Skeletal muscle tissue (tissue), 4 donors: Measurements from ENCODE around the gene GNG7. TPM values are rescaled to one million over a fixed set of nuclear protein-coding genes. Genes with fewer than 3 reads are reported as not detected.

Experiments used
- H3K27ac ChIP-seq: one replicate; pipeline ENCODE4 v1.7.0; 2013; ENCODE audit warnings: mild to moderate bottlenecking, low read depth, low read length, inconsistent platforms
- H3K27me3 ChIP-seq, 3 donors: one replicate each; pipeline ENCODE4 v1.7.0; 2013; ENCODE audit warnings: low read length in 3 of 3; ENCODE audit not compliant: control insufficient read depth in 3 of 3, insufficient read depth in 3 of 3
- H3K36me3 ChIP-seq, 3 donors: one replicate each; pipeline ENCODE4 v1.7.0; 2013; ENCODE audit warnings: low read length in 3 of 3; ENCODE audit not compliant: control insufficient read depth in 3 of 3, insufficient read depth in 3 of 3
- H3K4me1 ChIP-seq, 3 donors: one replicate each; pipeline ENCODE4 v1.7.0; 2013; ENCODE audit warnings: low read length in 3 of 3, mild to moderate bottlenecking in 3 of 3; ENCODE audit not compliant: control insufficient read depth in 3 of 3, insufficient read depth in 3 of 3
- H3K4me3 ChIP-seq, 3 donors: one replicate each; pipeline ENCODE4 v1.7.0; 2013; ENCODE audit warnings: low read length in 3 of 3
- H3K9ac ChIP-seq, 3 donors: one replicate each; pipeline ENCODE4 v1.7.0; 2013; ENCODE audit warnings: low read length in 3 of 3, mild to moderate bottlenecking in 3 of 3, moderate library complexity in 2 of 3, low read depth in 1 of 3
- H3K9me3 ChIP-seq, 3 donors: one replicate each; pipeline ENCODE4 v1.7.0; 2013; ENCODE audit warnings: low read length in 3 of 3; ENCODE audit not compliant: control insufficient read depth in 3 of 3
- total RNA-seq: library from RNA; depleted of rRNA; stranded (reverse); fragments of >200 nt; gene quantifications from one replicate; pipeline ENCODE4 v1.2.3, GENCODE V29; 2014
- donor health status: Osteomylitis.

Gene GNG7
- 1.6 TPM for total RNA-seq

DNA sequence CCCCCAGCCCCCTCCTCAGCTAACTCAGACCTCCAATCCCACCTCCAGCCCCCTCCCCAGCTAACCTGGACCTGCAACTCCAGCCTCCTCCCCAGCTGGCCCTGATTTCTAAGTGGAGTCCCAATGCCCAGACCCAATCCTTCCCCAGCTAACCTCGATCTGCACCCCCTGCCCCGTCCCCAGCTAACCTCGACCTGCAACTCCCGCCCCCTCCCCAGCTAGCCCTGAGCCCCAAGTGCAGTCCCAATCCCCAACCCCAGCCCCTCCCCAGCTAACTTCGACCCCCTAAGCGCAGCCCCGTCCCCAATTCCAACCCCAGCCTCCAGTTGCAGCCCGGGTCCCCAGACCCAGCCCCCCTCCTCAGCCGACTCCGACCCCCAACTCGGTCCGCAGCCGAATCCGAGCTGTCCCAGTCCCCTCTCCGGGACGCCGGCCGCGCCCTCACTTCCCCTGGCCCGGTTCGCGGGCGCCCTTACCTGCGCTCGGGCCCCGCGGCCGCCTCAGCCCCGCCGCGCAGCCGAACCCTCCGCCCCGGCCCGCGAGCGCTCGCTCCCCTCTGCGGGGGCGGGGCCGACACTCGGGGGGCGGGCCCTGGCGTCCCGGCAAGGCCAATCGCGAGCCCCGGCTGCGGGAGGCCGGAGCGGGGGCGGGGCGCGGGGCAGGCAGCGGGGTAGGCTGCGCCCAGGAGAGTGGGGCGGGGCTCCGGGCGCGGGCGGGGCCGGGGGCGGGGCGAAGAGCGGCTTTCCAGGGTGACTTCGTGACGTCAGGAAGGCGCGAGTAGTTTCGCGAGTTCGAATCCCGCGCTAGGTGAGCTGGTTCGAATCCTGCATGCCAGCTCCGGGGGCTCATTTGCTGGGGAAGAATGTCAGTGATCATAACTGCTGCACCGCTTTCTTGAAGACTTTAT, at the start of gene GNG7:
Gene GNG7 (minus strand): TSS at position 525 of the 907 bp plus-strand sequence. CDS start 182,006 bp downstream, outside the sequence.
- no peaks in the 10 kb centered on the region for H3K9me3 ChIP-seq
- peaks cover 0 to 6% (median 3%) of the 10 kb centered on the region in 3 donors for H3K4me1 ChIP-seq
- H3K27me3 ChIP-seq: peaks cover 0 to 16% (median 3%) of the 10 kb centered on the region in 3 donors
- H3K9ac ChIP-seq: peak within 1 kb of the TSS in 2 of 3 donors; percentile 65 to 81
- no peak within 1 kb of the TSS for H3K27ac ChIP-seq
- H3K36me3 ChIP-seq: no peaks in the 10 kb centered on the region
- H3K4me3 ChIP-seq: peak within 1 kb of the TSS; percentile 59 to 68 (median 67)

DNA sequence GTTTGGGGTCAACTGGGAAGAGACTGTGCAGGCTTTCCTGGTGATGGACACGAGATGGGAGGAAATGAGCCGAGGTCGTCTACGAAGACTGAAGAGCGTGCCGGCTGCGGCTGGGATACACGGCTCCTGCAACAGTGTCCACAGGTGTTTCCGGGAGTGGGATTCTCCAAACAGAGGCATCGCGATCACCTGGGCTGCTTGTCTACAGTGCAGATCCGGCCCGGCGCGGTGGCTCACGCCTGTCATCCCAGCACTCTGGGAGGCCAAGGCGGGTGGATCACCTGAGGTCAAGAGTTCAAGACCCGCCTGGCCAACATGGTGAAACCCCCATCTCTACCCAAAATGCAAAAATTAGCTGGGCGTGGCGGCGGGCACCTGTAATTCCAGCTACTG, 48.9 kb upstream of the GNG7 start:
- H3K27ac ChIP-seq: no peak overlapping the region
- no peaks in the 10 kb centered on the region for H3K27me3 ChIP-seq
- no peak overlapping the region for H3K4me3 ChIP-seq
- H3K9ac ChIP-seq: no peak overlapping the region
- no peaks in the 10 kb centered on the region for H3K9me3 ChIP-seq
- peaks cover 0 to 3% (median 0%) of the 10 kb centered on the region in 3 donors for H3K4me1 ChIP-seq
- peaks cover 15 to 27% (median 16%) of the 10 kb centered on the region in 3 donors for H3K36me3 ChIP-seq

DNA sequence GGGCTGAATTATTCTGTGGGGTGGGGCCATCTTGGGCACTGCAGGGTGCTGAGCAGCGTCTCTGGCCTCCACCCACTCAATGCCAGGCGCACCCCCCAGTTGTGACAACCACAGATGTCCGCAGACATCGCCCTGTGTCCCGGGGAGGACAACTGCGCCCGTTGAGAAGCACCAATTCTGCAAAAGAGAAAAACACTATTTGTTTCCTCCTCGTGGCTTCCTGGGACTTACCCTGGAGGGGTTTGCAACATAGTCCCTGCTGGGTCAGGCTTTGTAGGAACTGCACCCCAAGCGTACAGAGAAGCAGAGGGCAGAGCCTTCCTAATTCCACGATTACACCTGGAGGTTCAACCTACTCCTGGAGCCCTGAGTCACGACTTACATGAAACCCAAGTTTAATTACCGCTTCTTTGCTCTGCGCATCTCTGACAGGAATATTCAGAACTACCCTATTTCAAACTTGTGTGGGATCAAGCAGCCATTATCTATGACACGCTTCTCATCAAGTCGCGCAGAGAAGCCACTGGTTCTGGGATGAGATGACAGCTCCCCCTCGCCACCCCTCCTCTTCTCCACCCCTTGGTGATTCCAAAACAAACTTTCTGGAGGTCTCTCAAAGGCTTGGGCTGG, 48.4 kb upstream of the GNG7 start:
- Histone ChIP-seq H3K27ac (no peak overlapping the region), H3K36me3 (peaks cover 15 to 27% (median 16%) of the 10 kb centered on the region in 3 donors), H3K9me3 (no peaks in the 10 kb centered on the region), H3K27me3 (peaks cover 0 to 2% (median 0%) of the 10 kb centered on the region in 3 donors), H3K4me1 (peaks cover 0 to 3% (median 0%) of the 10 kb centered on the region in 3 donors), H3K9ac (peak overlapping the region in 1 of 3 donors; percentile 25), H3K4me3 (no peak overlapping the region)

DNA sequence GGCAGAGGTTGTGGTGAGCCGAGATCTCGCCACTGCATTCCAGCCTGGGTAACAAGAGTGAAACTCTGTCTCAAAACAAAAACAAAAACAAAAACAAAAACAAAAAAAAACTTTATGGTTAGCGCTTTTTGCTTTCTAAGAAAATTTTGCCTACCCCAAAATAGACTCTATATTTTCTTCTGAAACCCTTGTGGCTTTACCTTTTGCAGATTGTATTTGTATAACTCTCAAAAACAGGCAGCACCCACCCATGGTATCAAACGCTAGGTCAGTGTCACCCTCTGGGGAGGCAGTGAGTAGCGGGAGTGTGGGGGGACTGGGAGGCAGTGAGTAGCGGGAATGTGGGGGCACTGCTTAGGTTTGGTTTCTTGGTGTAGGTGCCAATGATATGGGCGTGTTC, 44.9 kb upstream of the GNG7 start:
- Histone ChIP-seq H3K27me3 (peaks cover 0 to 2% (median 0%) of the 10 kb centered on the region in 3 donors), H3K4me3 (no peak overlapping the region), H3K36me3 (no peaks in the 10 kb centered on the region), H3K9me3 (no peaks in the 10 kb centered on the region), H3K9ac (no peak overlapping the region), H3K4me1 (peaks cover 0 to 3% (median 0%) of the 10 kb centered on the region in 3 donors), H3K27ac (no peak overlapping the region)

DNA sequence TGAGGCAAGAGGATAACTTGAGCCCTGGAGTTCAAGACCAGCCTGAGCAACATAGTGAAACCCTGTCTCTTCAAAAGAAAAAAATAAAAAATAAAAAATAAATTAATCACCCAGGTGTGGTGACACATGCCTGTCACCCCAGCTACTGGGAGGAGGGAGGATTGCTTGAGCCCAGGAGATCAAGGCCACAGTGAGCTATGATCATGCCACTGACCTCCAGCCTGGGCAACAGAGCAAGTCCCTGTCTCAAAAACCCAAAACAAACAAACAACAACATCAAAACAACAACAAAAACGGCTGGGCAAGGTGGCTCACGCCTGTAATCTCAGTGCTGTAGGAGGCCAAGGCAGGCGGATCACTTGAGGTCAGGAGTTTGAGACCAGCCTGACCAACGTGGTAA, 41.6 kb upstream of the GNG7 start:
- Histone ChIP-seq H3K4me1 (peaks cover 4 to 6% (median 5%) of the 10 kb centered on the region in 3 donors), H3K9ac (no peak overlapping the region), H3K36me3 (no peaks in the 10 kb centered on the region), H3K27me3 (peaks cover 0 to 2% (median 0%) of the 10 kb centered on the region in 3 donors), H3K4me3 (no peak overlapping the region), H3K27ac (no peak overlapping the region), H3K9me3 (no peaks in the 10 kb centered on the region)

DNA sequence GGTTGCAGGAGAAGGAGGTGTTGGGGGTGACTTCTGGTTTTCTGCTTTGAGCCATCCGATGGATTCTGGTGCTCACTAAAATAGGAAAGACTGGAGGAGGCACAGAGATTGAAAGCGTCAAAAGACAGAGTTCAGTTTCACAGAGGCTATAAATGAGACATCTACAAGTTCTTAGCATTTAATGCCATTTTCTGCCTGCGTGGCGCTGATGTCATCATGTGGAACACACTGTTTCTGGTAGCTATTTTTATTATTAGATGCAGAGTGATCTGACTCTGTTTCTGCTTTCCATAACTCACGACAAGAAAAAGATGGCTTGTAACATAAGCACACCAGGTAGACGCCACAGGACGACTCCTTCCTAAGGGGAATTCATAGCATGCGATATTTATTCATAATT, 40.6 kb upstream of the GNG7 start:
- H3K27ac ChIP-seq: no peak overlapping the region
- H3K4me1 ChIP-seq: peaks cover 8 to 11% (median 8%) of the 10 kb centered on the region in 3 donors
- no peaks in the 10 kb centered on the region for H3K9me3 ChIP-seq
- H3K4me3 ChIP-seq: no peak overlapping the region
- H3K9ac ChIP-seq: no peak overlapping the region
- peaks cover 0 to 2% (median 0%) of the 10 kb centered on the region in 3 donors for H3K27me3 ChIP-seq
- H3K36me3 ChIP-seq: no peaks in the 10 kb centered on the region

DNA sequence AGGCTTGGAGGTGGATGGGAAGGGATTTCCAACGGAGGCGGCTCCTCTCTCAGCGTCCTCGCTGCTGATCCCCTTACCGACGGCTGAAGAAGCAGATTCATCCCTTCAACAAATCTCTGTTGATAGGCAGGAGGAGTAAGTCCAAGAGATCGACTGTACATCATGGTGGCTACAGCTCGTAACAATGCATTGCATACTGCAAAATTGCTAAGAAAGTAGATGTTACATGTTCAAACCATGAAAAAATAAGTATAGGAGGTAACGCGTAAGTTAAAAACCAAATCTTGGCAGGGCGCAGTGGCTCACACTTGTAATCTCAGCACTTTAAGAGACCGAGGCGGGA, 37.8 kb upstream of the GNG7 start:
- Histone ChIP-seq H3K36me3 (peaks cover 19% of the 10 kb centered on the region in 3 donors), H3K27me3 (no peaks in the 10 kb centered on the region), H3K27ac (no peak overlapping the region), H3K4me3 (no peak overlapping the region), H3K4me1 (peaks cover 8 to 12% (median 9%) of the 10 kb centered on the region in 3 donors), H3K9ac (no peak overlapping the region), H3K9me3 (peaks cover 0 to 5% (median 0%) of the 10 kb centered on the region in 3 donors)

DNA sequence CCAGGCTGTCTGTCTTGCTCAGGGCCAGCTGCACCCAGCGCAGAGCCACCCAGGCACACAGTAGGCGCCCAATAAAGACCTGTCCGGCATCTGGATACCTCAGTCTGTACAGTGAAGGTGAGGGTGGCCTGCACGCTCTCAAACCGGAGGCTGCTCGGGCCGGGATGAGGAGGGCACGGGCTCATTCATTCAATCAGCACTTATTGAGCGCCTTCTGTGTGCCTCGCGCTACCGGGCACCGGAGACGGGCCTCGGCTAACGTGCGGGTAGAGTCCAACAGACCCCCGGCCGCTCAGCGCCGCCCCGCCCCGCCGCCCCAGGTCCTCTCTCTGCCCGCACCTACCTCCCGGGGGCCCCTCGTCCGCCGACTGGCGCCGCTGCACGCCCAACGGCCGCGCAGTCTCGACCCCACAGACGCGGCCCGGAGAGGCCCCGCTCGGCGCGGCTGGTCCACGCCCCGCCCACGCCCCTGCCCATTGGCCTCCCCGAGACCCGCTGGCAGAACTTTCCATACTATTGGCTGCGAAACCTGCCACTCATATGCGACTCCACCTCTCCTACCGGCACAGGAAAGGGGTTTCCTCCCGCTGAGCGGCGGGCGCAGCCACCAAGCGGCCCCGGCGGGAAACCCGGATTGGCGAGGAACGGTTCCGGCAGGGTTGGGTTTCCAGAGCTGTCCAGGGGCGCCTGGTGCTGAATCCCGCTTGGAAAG, 37.3 kb upstream of the GNG7 start, which contains the start of gene SLC39A3:
Gene SLC39A3 (minus strand): TSS at position 416 of the 712 bp plus-strand sequence. CDS start 2,760 bp downstream, outside the sequence.
- Histone ChIP-seq H3K4me3 (peak within 1 kb of the TSS; percentile 87 to 92 (median 92)), H3K9ac (peak within 1 kb of the TSS; percentile 79 to 90 (median 83)), H3K27ac (no peak within 1 kb of the TSS), H3K36me3 (peaks cover 23 to 24% (median 24%) of the 10 kb centered on the region in 3 donors), H3K9me3 (peaks cover 0 to 5% (median 0%) of the 10 kb centered on the region in 3 donors), H3K27me3 (no peaks in the 10 kb centered on the region), H3K4me1 (peaks cover 8 to 12% (median 9%) of the 10 kb centered on the region in 3 donors)

DNA sequence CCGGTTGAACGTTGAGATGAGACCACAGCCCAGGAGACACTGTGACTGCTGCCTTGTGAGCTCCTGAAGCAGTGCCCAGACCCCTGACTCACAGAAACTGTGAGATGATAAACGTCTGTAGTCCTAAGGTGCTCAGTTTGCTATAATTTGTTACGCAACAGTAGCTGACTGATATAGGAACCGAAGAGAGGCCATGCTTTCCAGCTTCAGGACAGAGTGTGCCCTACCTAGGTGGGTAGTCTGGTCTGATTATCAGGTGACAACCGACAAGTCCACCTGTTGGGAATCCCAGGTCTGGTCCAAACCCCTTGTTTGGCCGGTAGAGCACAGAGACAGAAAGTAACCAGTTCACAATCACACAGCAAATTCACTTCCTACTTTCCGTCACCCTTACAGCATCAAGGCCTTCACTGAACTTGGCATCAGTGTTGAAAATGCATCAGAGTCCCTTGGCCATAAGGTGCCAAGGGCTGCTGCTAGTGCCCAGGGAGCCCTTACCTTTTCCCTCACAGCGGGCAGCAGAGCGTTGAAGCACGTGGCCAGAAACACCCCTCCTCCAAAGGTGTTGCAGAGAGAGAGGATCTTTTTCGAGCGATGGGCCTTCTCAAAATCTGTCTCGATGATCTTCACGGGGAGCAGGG, 34.2 kb upstream of the GNG7 start:
- peaks cover 28 to 34% (median 33%) of the 10 kb centered on the region in 3 donors for H3K36me3 ChIP-seq

More for the DNA sequence above, 34.2 kb upstream of the GNG7 start:
- no peak overlapping the region for H3K9ac ChIP-seq
- H3K9me3 ChIP-seq: peaks cover 0 to 5% (median 0%) of the 10 kb centered on the region in 3 donors
- no peak overlapping the region for H3K27ac ChIP-seq
- peaks cover 8 to 12% (median 9%) of the 10 kb centered on the region in 3 donors for H3K4me1 ChIP-seq
- no peaks in the 10 kb centered on the region for H3K27me3 ChIP-seq
- no peak overlapping the region for H3K4me3 ChIP-seq
